NOMO-1 treated with dmso at 0.1 percent for 144 hours (cell line): ENCODE data around the gene PPIH.
A peak's percentile ranks its signal among the peaks of the same experiment; 100 is the strongest.
"Not testable (repeated sequence)": the region's sequence is repeated elsewhere in the genome, so short reads cannot be mapped to it uniquely, and the experiment has no call there.

Experiments
- DNase-seq: peaks from one replicate; lab custom pipeline; 2025; ENCODE audit not compliant: unreplicated experiment; lab: John Stamatoyannopoulos, UW

PPIH gene

GRCh38 chr1:42657981-42658876, at the start of gene PPIH:
Gene PPIH, plus strand, starts transcription at chr1:42658423. Its CDS starts 24 bp downstream, at chr1:42658447.
- DNase-seq = peak; percentile 94

- DNase-seq = no peak
Observed at GRCh38 chr1:42613803-42614131, 44.5 kb upstream of the PPIH start.

- no peak for DNase-seq
Observed at GRCh38 chr1:42618866-42619265, 39.4 kb upstream of the PPIH start.

- no peak for DNase-seq
Observed at GRCh38 chr1:42620307-42620706, 37.9 kb upstream of the PPIH start.

GRCh38 chr1:42621180-42621579, 37.0 kb upstream of the PPIH start:
- DNase-seq = not testable (repeated sequence)

GRCh38 chr1:42627205-42627604, 31.0 kb upstream of the PPIH start:
- DNase-seq = not testable (repeated sequence)

GRCh38 chr1:42639116-42639515, 19.1 kb upstream of the PPIH start:
- DNase-seq = no peak

- DNase-seq = no peak
Observed at GRCh38 chr1:42646056-42646455, 12.2 kb upstream of the PPIH start.

GRCh38 chr1:42657201-42657600, 1.0 kb upstream of the PPIH start:
- DNase-seq = no peak

- no peak for DNase-seq
Observed at GRCh38 chr1:42658877-42659337, 684 bp downstream of the PPIH start.

- DNase-seq = no peak
Observed at GRCh38 chr1:42660907-42661500, 2.8 kb downstream of the PPIH start.

- DNase-seq = no peak
Observed at GRCh38 chr1:42669936-42670335, 11.7 kb downstream of the PPIH start.

- DNase-seq = no peak
Observed at GRCh38 chr1:42670425-42670824, 12.2 kb downstream of the PPIH start.

- no peak for DNase-seq
Observed at GRCh38 chr1:42674214-42674613, 16.0 kb downstream of the PPIH start.

- DNase-seq = no peak
Observed at GRCh38 chr1:42674682-42675081, 16.5 kb downstream of the PPIH start.

GRCh38 chr1:42675467-42675866, 17.2 kb downstream of the PPIH start:
- DNase-seq = no peak

- no peak for DNase-seq
Observed at GRCh38 chr1:42676534-42677087, 18.4 kb downstream of the PPIH start.

GRCh38 chr1:42679364-42679983, 21.3 kb downstream of the PPIH start:
- no peak for DNase-seq

- no peak for DNase-seq
Observed at GRCh38 chr1:42680055-42680454, 21.8 kb downstream of the PPIH start.

- DNase-seq = peak; percentile 5
Observed at GRCh38 chr1:42680921-42681683, 22.9 kb downstream of the PPIH start.
